ENCODE results near the gene UGT1A8. TPM values are rescaled to one million over a fixed set of nuclear protein-coding genes. Genes with fewer than 3 reads are reported as not detected.

Gene UGT1A8
- total RNA-seq, 1 donor from 2014 or later: not detected

- DNase-seq (ENCODE audit: low spot score in 2 of 2): no peak
- H3K4me1 ChIP-seq: no peaks in the 10 kb centered on the region
- H3K4me3 ChIP-seq: no peak overlapping the region
- no peaks in the 10 kb centered on the region for H3K27me3 ChIP-seq
- no peak overlapping the region for H3K27ac ChIP-seq
- no peaks in the 10 kb centered on the region for H3K9me3 ChIP-seq
- intact Hi-C loops (cut with DNase I): no loop called here
- no peaks in the 10 kb centered on the region for H3K36me3 ChIP-seq
- no peak for TF ChIP-seq CTCF (IDR thresholded peaks at IDR 0.05)
Measured at GRCh38 chr2:233816334-233816733, 198.9 kb downstream of the UGT1A8 start.

DNA sequence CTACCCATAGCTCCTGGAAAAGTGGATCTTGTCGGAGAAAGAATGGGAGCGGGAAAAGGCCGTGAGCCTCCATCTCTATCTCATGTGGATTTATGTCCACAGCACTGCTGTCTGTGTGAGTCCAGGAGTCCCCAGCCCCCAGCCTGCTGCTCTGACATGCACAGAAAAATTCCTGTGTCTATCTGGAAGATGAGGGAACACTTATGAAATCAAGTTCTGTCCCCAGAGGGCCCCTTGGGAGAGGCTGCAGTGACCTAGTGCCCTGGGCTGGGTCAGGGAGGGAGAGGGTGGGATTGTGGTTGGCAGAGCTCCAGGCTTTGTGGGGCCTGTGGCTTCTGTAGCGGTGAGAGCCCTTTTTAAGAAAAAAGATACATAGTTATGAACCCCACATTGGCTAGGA, 199.3 kb downstream of the UGT1A8 start:
- no peak for TF ChIP-seq CTCF (IDR thresholded peaks at IDR 0.05)
- Histone ChIP-seq H3K36me3 (no peaks in the 10 kb centered on the region), H3K27ac (no peak overlapping the region), H3K27me3 (no peaks in the 10 kb centered on the region), H3K4me1 (no peaks in the 10 kb centered on the region), H3K9me3 (no peaks in the 10 kb centered on the region), H3K4me3 (no peak overlapping the region)
- intact Hi-C loops (cut with DNase I): no loop called here
- no peak for DNase-seq (ENCODE audit: low spot score in 2 of 2)

- H3K27me3 ChIP-seq: no peaks in the 10 kb centered on the region
- TF ChIP-seq CTCF (IDR thresholded peaks at IDR 0.05): no peak
- DNase-seq (ENCODE audit: low spot score in 2 of 2): peak in 1 of 2 donors; percentile 51
- no peaks in the 10 kb centered on the region for H3K9me3 ChIP-seq
- H3K4me1 ChIP-seq: no peaks in the 10 kb centered on the region
- no peak overlapping the region for H3K4me3 ChIP-seq
- intact Hi-C loops (cut with DNase I): no loop called here
- H3K36me3 ChIP-seq: no peaks in the 10 kb centered on the region
- no peak overlapping the region for H3K27ac ChIP-seq
Measured at GRCh38 chr2:233817361-233817911, 200.0 kb downstream of the UGT1A8 start.

DNA sequence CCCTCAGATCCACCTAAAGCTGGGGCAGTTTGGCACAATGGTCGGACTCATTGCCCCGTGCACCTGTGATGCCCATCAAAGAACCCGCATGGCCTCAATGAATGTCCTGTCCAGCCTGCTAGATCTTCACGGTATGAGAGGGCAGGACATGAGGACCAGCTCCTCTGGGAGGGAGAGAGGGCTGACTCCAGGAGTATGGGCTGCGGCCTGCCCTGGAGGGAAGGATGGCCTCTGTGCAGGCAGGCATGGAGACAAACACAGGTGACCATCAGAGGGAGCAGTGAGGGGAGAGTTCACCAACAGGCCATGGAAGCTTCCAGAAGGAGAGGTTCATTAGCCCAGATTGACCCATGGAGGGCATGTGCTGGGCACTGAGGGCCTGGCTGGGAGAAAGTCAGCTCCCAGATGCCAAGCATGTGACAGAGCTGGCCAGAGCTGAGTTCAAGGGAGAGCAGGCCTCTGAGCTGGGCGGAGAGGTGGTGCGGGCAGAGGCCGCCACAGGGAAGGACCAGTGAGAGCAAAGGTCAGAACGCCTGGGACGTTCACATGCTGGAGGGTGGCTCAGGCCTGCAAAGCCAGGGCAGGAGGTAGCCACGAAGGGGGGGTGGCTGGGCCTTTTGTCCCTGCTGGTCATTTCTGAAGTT, 200.7 kb downstream of the UGT1A8 start:
- intact Hi-C loops (cut with DNase I): no loop called here
- peak in 1 of 2 donors; percentile 56 for DNase-seq (ENCODE audit: low spot score in 2 of 2)
- Histone ChIP-seq H3K4me3 (no peak overlapping the region), H3K9me3 (no peaks in the 10 kb centered on the region), H3K27ac (no peak overlapping the region), H3K4me1 (no peaks in the 10 kb centered on the region), H3K36me3 (no peaks in the 10 kb centered on the region), H3K27me3 (no peaks in the 10 kb centered on the region)
- TF ChIP-seq CTCF (IDR thresholded peaks at IDR 0.05): no peak

DNA sequence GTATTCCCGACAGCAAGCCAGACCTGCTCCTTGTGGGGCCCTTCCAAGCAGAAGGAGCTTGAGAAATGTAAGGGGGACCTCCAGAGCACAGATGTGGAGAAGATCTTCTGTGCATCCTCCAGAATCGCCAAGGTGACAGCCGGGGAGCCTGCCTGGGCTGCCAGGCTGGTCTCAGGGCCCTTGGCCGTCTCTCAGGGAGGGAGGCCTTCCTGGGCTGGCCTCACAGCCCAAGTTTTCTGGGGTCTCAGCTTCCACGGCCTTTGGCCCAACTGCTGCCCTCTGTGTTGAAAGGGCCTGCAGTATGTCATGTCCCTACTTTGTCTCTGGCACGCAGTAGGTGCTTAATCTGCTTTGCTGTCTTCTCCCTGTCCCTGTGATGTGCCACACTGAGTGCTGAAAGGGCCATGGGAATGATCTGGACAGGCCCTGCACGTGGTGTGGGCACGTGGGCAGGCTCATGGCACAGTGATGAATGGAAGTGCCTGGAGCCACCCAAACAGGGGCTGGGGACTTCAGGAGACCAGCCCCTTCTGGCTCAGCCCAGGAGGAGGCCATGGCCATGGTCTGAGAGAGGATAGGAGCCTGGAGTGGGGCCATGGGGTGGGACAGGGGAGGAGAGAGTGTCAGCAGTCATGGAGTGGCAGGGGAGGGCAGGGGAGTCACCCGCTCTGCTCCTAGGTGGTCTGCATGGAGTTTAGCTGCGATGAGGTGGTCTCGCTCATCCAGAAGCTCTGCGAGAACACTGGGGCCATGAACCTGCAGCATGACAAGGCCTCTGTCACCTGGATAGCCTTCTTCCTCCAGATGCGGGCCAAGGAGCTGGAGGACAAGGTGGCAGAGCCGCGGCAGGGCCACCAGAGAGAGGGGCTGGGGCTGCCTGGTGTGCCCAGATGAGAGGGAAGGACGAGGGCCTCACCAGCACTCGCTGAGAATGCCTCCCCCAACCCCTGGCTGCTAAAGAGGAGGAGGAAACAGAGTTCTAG, 201.5 kb downstream of the UGT1A8 start:
- Histone ChIP-seq H3K4me1 (no peaks in the 10 kb centered on the region), H3K4me3 (no peak overlapping the region), H3K27me3 (no peaks in the 10 kb centered on the region), H3K36me3 (no peaks in the 10 kb centered on the region), H3K27ac (no peak overlapping the region), H3K9me3 (no peaks in the 10 kb centered on the region)
- DNase-seq (ENCODE audit: low spot score in 2 of 2): no peak
- intact Hi-C loops (cut with DNase I): no loop called here
- TF ChIP-seq CTCF (IDR thresholded peaks at IDR 0.05): no peak
